Activated CD4-positive, alpha-beta T cell treated with anti-CD3 and anti-CD28 coated beads for 48 hours (primary cell): ENCODE results near the gene GNA12.
A peak's percentile ranks its signal among the peaks of the same experiment; 100 is the strongest.

Source experiments
- DNase-seq: peaks from one replicate; pipeline ENCODE4 v3.0.0-alpha.2; 2020

GNA12 gene

GRCh38 chr7:2800931-2801688 is 43.0 kb downstream of the GNA12 start:
- DNase-seq = no peak

GRCh38 chr7:2800220-2800930 is 43.7 kb downstream of the GNA12 start:
- no peak for DNase-seq

- DNase-seq = no peak
Measured at GRCh38 chr7:2799253-2799652, 44.9 kb downstream of the GNA12 start.

- DNase-seq = no peak
Measured at GRCh38 chr7:2798669-2799068, 45.4 kb downstream of the GNA12 start.

GRCh38 chr7:2796358-2797352 is 47.5 kb downstream of the GNA12 start:
- no peak for DNase-seq

- DNase-seq = no peak
Measured at GRCh38 chr7:2795906-2796305, 48.2 kb downstream of the GNA12 start.

GRCh38 chr7:2794836-2795636 is 49.1 kb downstream of the GNA12 start:
- DNase-seq = no peak

GRCh38 chr7:2792856-2793487 is 51.1 kb downstream of the GNA12 start:
- DNase-seq = no peak

GRCh38 chr7:2792235-2792634 is 51.9 kb downstream of the GNA12 start:
- no peak for DNase-seq

- no peak for DNase-seq
Measured at GRCh38 chr7:2791390-2791789, 52.7 kb downstream of the GNA12 start.

- DNase-seq = no peak
Measured at GRCh38 chr7:2787251-2787951, 56.7 kb downstream of the GNA12 start.

GRCh38 chr7:2786607-2787116 is 57.4 kb downstream of the GNA12 start:
- no peak for DNase-seq

- no peak for DNase-seq
Measured at GRCh38 chr7:2785071-2785500, 59.0 kb downstream of the GNA12 start.

GRCh38 chr7:2782565-2782964 is 61.5 kb downstream of the GNA12 start:
- DNase-seq = peak; percentile 31

GRCh38 chr7:2782121-2782520 is 62.0 kb downstream of the GNA12 start:
- DNase-seq = no peak

GRCh38 chr7:2781636-2782035 is 62.5 kb downstream of the GNA12 start:
- no peak for DNase-seq

GRCh38 chr7:2779051-2779450 is 65.1 kb downstream of the GNA12 start:
- no peak for DNase-seq

GRCh38 chr7:2777898-2778535 is 66.1 kb downstream of the GNA12 start:
- DNase-seq = no peak

- DNase-seq = no peak
Measured at GRCh38 chr7:2776401-2776800, 67.7 kb downstream of the GNA12 start.

GRCh38 chr7:2775785-2776184 is 68.3 kb downstream of the GNA12 start:
- no peak for DNase-seq
